Neuronal stem cell (in vitro differentiated cells): ENCODE measurements around the gene RIN3.

Source experiments
- DNase-seq: peaks from one replicate; pipeline ENCODE4 v3.0.0-alpha.2; 2013; ENCODE audit warnings: low spot score
- H2AFZ ChIP-seq: one replicate; pipeline ENCODE4 v1.6.1; 2013; ENCODE audit warnings: mild to moderate bottlenecking, low read length, inconsistent platforms
- H2AK5ac ChIP-seq: 2 replicates; pipeline ENCODE4 v1.6.1; 2013; ENCODE audit warnings: low read depth, mild to moderate bottlenecking, inconsistent platforms, low read length, moderate library complexity, mixed read lengths
- H2BK120ac ChIP-seq: 2 replicates; pipeline ENCODE4 v1.6.1; 2013; ENCODE audit warnings: low read depth, mild to moderate bottlenecking, inconsistent platforms, low read length, moderate library complexity, mixed read lengths
- H2BK12ac ChIP-seq: one replicate; pipeline ENCODE4 v1.6.1; 2013; ENCODE audit warnings: low read length, inconsistent platforms
- H2BK15ac ChIP-seq: 2 replicates; pipeline ENCODE4 v1.6.1; 2013; ENCODE audit warnings: mild to moderate bottlenecking, low read length, inconsistent platforms, mixed read lengths
- H2BK5ac ChIP-seq: one replicate; pipeline ENCODE4 v1.6.1; 2013; ENCODE audit warnings: inconsistent platforms, mild to moderate bottlenecking, low read length, moderate library complexity
- H3K14ac ChIP-seq: one replicate; pipeline ENCODE4 v1.6.1; 2013; ENCODE audit warnings: low read length, inconsistent platforms
- H3K18ac ChIP-seq: 2 replicates; pipeline ENCODE4 v1.6.1; 2013; ENCODE audit warnings: low read length, inconsistent platforms
- H3K23ac ChIP-seq: 2 replicates; pipeline ENCODE4 v1.6.1; 2013; ENCODE audit warnings: low read depth, mild to moderate bottlenecking, mixed read lengths, low read length, inconsistent platforms; ENCODE audit not compliant: poor library complexity
- H3K27ac ChIP-seq: replicated peaks from 3 replicates; pipeline ENCODE4 v1.5.1; 2013; ENCODE audit warnings: low read length, inconsistent platforms
- H3K27me3 ChIP-seq, 3 experiments: 2 replicates each; pipeline ENCODE4 v1.6.1; 2013; ENCODE audit warnings: low read length in 3 of 3, mild to moderate bottlenecking in 2 of 3, inconsistent platforms in 1 of 3, low read depth in 1 of 3, mixed read lengths in 1 of 3, moderate library complexity in 1 of 3; ENCODE audit not compliant: control insufficient read depth in 3 of 3, insufficient read depth in 3 of 3
- H3K36me3 ChIP-seq, 2 donors: replicated peaks in 1 of 2; 2 replicates each; pipeline ENCODE4 v1.6.1; 2013; ENCODE audit warnings: low read length in 2 of 2; ENCODE audit not compliant: control insufficient read depth in 2 of 2, insufficient read depth in 2 of 2
- H3K4ac ChIP-seq: 2 replicates; pipeline ENCODE4 v1.6.1; 2013; ENCODE audit warnings: inconsistent platforms, mild to moderate bottlenecking, low read length, moderate library complexity
- H3K4me1 ChIP-seq, 2 donors: 1 replicate in 1 of 2; 2 replicates in 1 of 2; pipeline ENCODE4 v1.6.1; 2013; ENCODE audit warnings: low read length in 2 of 2, low read depth in 1 of 2; ENCODE audit not compliant: control insufficient read depth in 2 of 2, insufficient read depth in 1 of 2
- H3K4me2 ChIP-seq: one replicate; pipeline ENCODE4 v1.6.1; 2013; ENCODE audit warnings: mild to moderate bottlenecking, low read length, inconsistent platforms; ENCODE audit not compliant: insufficient read depth, poor library complexity, severe bottlenecking
- H3K4me3 ChIP-seq, 2 donors: 2 replicates each; pipeline ENCODE4 v1.5.1; 2013; ENCODE audit warnings: low read length in 2 of 2, mild to moderate bottlenecking in 2 of 2, inconsistent platforms in 1 of 2, moderate library complexity in 1 of 2
- H3K79me1 ChIP-seq: one replicate; pipeline ENCODE4 v1.6.1; 2013; ENCODE audit warnings: low read depth, mild to moderate bottlenecking, inconsistent platforms, low read length, moderate library complexity
- H3K9ac ChIP-seq: one replicate; pipeline ENCODE4 v1.6.1; 2013; ENCODE audit warnings: mild to moderate bottlenecking, low read depth, low read length, inconsistent platforms; ENCODE audit not compliant: poor library complexity
- H3K9me3 ChIP-seq, 2 donors: replicated peaks in 1 of 2; 2 replicates each; pipeline versions ENCODE3 to v1.6.1; 2013; ENCODE audit warnings: low read length in 2 of 2, mild to moderate bottlenecking in 2 of 2, inconsistent platforms in 1 of 2, low read depth in 1 of 2, mixed read lengths in 1 of 2, moderate library complexity in 1 of 2; ENCODE audit not compliant: control insufficient read depth in 2 of 2, insufficient read depth in 1 of 2
- H4K8ac ChIP-seq: one replicate; pipeline ENCODE4 v1.6.1; 2013; ENCODE audit warnings: low read depth, mild to moderate bottlenecking, inconsistent platforms, low read length, moderate library complexity
- H4K91ac ChIP-seq: one replicate; pipeline ENCODE4 v1.6.1; 2013; ENCODE audit warnings: low read length, low read depth, mild to moderate bottlenecking, inconsistent platforms; ENCODE audit not compliant: poor library complexity
- WGBS, 2 donors: extraction: QIAGEN DNeasy Blood & Tissue Kit; methylation state at CpG; one replicate each; pipeline ENCODE4 v1.1.7; 2013; ENCODE audit warnings: missing lambda C conversion rate in 2 of 2, mixed read lengths in 1 of 2; ENCODE audit not compliant: insufficient read length in 2 of 2, insufficient replicate concordance in 1 of 2; ENCODE audit errors: extremely low coverage in 2 of 2; 5-methylcytosine and 5-hydroxymethylcytosine counted together

The RIN3 gene

GRCh38 chr14:92471919-92472318 lies 41.7 kb upstream of the RIN3 start:
- Histone ChIP-seq H3K4me1 (no peaks in the 10 kb centered on the region), H3K9me3 (peaks cover 5 to 6% of the 10 kb centered on the region in 2 donors), H2BK120ac (no peak overlapping the region), H3K27me3 (peaks cover 0 to 4% (median 0%) of the 10 kb centered on the region in 3 experiments), H2AFZ (no peak overlapping the region), H3K23ac (no peak overlapping the region), H2BK12ac (no peak overlapping the region), H3K9ac (no peak overlapping the region), H3K27ac (no peak overlapping the region), H4K91ac (no peak overlapping the region), H3K14ac (no peak overlapping the region), H2AK5ac (no peak overlapping the region), H3K4ac (no peak overlapping the region), H3K18ac (no peak overlapping the region), H4K8ac (no peak overlapping the region), H3K4me3 (no peak overlapping the region), H3K4me2 (no peak overlapping the region), H2BK5ac (no peak overlapping the region), H3K79me1 (no peaks in the 10 kb centered on the region), H2BK15ac (no peak overlapping the region), H3K36me3 (no peaks in the 10 kb centered on the region)
- no peak for DNase-seq

- Histone ChIP-seq H2BK120ac (no peak overlapping the region), H2AK5ac (no peak overlapping the region), H3K14ac (no peak overlapping the region), H3K18ac (no peak overlapping the region), H2BK5ac (no peak overlapping the region), H3K9ac (no peak overlapping the region), H3K4me2 (no peak overlapping the region), H2BK12ac (no peak overlapping the region), H4K8ac (no peak overlapping the region), H2AFZ (no peak overlapping the region), H3K9me3 (no peaks in the 10 kb centered on the region), H4K91ac (no peak overlapping the region), H3K27me3 (peaks cover 0 to 4% (median 0%) of the 10 kb centered on the region in 3 experiments), H3K27ac (no peak overlapping the region), H3K4me3 (no peak overlapping the region), H3K4ac (no peak overlapping the region), H3K36me3 (no peaks in the 10 kb centered on the region), H3K79me1 (no peaks in the 10 kb centered on the region), H3K4me1 (no peaks in the 10 kb centered on the region), H3K23ac (no peak overlapping the region), H2BK15ac (no peak overlapping the region)
- DNase-seq: no peak
- WGBS, 2 donors: no CpG with 5 or more reads among the region's 1 CpG
Measured at GRCh38 chr14:92472860-92473259, 40.7 kb upstream of the RIN3 start.

DNA sequence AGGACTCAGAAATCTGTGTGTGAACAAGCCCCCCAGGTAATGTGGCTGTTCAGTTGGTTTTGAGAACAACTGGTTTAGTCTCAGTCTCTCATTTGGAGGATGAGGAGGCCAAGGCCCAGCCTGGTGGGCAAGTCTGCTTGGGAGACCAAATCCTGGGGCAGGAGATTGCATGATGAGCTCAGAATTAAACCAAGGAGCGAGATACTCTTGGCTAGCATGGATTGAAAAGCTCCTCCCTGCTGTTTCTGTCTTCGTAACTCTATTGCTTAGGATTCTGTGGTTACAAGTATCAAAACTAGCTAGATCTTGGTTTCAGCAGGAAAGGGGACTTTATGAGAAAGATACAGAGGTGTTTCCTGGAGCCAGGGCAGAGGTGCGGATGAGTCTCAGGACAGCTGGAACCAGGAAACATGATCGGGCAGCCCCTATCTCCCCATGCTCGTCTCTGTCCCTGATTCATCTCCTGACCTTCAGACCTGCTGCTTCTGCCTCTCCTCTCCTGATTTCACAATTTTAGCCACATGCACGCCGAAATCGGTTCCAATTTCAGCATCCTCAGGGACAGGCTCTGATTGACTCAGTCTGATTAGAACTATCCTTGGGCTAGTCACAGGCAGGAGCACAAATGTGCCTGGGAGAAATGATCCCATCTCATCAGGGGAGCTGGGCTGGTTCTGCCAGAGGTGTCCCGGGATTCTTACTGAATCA lies 40.2 kb upstream of the RIN3 start:
- Histone ChIP-seq H3K9me3 (no peaks in the 10 kb centered on the region), H3K14ac (no peak overlapping the region), H3K23ac (no peak overlapping the region), H2AK5ac (no peak overlapping the region), H2AFZ (no peak overlapping the region), H3K27me3 (peaks cover 0 to 4% (median 0%) of the 10 kb centered on the region in 3 experiments), H2BK5ac (no peak overlapping the region), H3K18ac (no peak overlapping the region), H4K91ac (no peak overlapping the region), H4K8ac (no peak overlapping the region), H3K79me1 (no peaks in the 10 kb centered on the region), H3K27ac (no peak overlapping the region), H3K36me3 (no peaks in the 10 kb centered on the region), H2BK120ac (no peak overlapping the region), H3K4me2 (no peak overlapping the region), H3K4me1 (no peaks in the 10 kb centered on the region), H3K4me3 (no peak overlapping the region), H3K9ac (no peak overlapping the region), H2BK12ac (no peak overlapping the region), H2BK15ac (no peak overlapping the region), H3K4ac (no peak overlapping the region)
- no CpG with 5 or more reads among the region's 9 CpGs for WGBS, 2 donors
- no peak for DNase-seq

GRCh38 chr14:92473969-92474535 lies 39.5 kb upstream of the RIN3 start:
- Histone ChIP-seq H2BK5ac (no peak overlapping the region), H2BK120ac (no peak overlapping the region), H3K4me1 (no peaks in the 10 kb centered on the region), H2BK12ac (no peak overlapping the region), H3K23ac (no peak overlapping the region), H3K79me1 (no peaks in the 10 kb centered on the region), H3K18ac (no peak overlapping the region), H3K14ac (no peak overlapping the region), H3K4me3 (no peak overlapping the region), H3K9me3 (no peaks in the 10 kb centered on the region), H3K36me3 (no peaks in the 10 kb centered on the region), H3K27me3 (peaks cover 0 to 4% (median 0%) of the 10 kb centered on the region in 3 experiments), H3K4me2 (no peak overlapping the region), H3K9ac (no peak overlapping the region), H2AK5ac (no peak overlapping the region), H2AFZ (no peak overlapping the region), H3K4ac (no peak overlapping the region), H4K91ac (no peak overlapping the region), H4K8ac (no peak overlapping the region), H3K27ac (no peak overlapping the region), H2BK15ac (no peak overlapping the region)
- no peak for DNase-seq
- WGBS, 2 donors: no CpG with 5 or more reads among the region's 3 CpGs
